Measurements from ENCODE around the gene AIMP1. TPM values are rescaled to one million over a fixed set of nuclear protein-coding genes. Genes with fewer than 3 reads are reported as not detected.

The AIMP1 gene
- total and polyA plus RNA-seq, 2 of the 13 experiments (the other 11 are each of a cell fraction or from before 2014, with no cell fraction given): 28.6 to 82.9 TPM

DNA sequence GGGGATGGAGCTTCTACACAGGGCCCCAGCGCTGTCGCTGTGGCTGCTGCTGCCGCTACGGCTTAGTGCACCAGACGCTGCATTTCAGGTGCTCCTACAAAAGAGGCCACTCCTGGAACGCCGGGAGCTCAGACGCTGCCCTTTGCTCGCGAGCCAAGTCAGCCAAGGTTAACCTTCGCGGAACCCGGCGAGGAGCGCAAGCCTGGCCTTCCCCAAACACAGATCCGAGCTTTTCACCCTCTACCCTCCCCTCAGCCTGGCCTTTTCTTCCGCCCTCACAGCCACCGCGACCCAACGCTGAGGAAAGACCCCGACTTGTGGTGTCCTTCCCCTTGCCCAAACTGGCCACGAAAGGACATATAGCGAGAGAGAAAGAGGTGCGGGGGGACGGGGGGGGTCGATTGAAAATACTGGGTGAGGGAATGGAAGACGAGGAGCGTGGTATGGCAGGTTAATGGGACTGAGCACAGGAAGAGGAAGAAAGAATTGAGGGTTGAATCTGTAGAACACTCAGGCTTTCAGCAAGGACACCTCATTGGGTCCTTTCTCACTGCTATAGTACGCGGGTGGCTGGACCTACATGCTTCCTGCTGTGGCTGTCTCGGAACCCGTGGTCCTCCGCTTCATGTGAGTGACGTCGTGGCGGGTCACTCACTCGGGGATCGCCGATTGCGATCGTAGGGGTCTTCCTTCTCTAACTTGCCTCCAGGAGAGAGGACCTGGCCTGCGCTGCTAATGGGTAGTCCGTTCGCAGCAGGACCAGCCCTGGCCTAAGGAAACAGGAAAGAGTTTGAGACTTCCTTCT is at the start of gene AIMP1, which contains the start of gene TBCK (continued):
- TF ChIP-seq, protein P1, sequence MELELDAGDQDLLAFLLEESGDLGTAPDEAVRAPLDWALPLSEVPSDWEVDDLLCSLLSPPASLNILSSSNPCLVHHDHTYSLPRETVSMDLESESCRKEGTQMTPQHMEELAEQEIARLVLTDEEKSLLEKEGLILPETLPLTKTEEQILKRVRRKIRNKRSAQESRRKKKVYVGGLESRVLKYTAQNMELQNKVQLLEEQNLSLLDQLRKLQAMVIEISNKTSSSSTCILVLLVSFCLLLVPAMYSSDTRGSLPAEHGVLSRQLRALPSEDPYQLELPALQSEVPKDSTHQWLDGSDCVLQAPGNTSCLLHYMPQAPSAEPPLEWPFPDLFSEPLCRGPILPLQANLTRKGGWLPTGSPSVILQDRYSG (CRISPR knock-in tag; IDR thresholded peaks at IDR 0.05): no peak
- TF ChIP-seq, protein P2, sequence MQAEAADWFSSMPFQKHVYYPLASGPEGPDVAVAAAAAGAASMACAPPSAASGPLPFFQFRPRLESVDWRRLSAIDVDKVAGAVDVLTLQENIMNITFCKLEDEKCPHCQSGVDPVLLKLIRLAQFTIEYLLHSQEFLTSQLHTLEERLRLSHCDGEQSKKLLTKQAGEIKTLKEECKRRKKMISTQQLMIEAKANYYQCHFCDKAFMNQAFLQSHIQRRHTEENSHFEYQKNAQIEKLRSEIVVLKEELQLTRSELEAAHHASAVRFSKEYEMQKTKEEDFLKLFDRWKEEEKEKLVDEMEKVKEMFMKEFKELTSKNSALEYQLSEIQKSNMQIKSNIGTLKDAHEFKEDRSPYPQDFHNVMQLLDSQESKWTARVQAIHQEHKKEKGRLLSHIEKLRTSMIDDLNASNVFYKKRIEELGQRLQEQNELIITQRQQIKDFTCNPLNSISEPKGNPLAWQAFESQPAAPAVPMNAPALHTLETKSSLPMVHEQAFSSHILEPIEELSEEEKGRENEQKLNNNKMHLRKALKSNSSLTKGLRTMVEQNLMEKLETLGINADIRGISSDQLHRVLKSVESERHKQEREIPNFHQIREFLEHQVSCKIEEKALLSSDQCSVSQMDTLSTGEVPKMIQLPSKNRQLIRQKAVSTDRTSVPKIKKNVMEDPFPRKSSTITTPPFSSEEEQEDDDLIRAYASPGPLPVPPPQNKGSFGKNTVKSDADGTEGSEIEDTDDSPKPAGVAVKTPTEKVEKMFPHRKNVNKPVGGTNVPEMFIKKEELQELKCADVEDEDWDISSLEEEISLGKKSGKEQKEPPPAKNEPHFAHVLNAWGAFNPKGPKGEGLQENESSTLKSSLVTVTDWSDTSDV (CRISPR knock-in tag; IDR thresholded peaks at IDR 0.05): 0 out of 2 replicates have a peak, but pooled peaks have one; percentile 43
- 0 out of 2 replicates have a peak, but pooled peaks have one; percentile 5 for TF ChIP-seq SMAD3 (CRISPR knock-in tag; IDR thresholded peaks at IDR 0.05)
- no peak for TF ChIP-seq NFE2L1 (CRISPR knock-in tag; IDR thresholded peaks at IDR 0.05; ENCODE audit: borderline replicate concordance)
- no peak for TF ChIP-seq DNMT1 (CRISPR knock-in tag; IDR thresholded peaks at IDR 0.05)
- TF ChIP-seq MAZ (IDR thresholded peaks at IDR 0.05; ENCODE audit: borderline replicate concordance, low read depth, low read length): 0 out of 2 replicates have a peak, but pooled peaks have one; percentile 13
- TF ChIP-seq MAZ (CRISPR knock-in tag; IDR thresholded peaks at IDR 0.05; ENCODE audit: low read depth): peak; percentile 64
- TF ChIP-seq CENPT (CRISPR knock-in tag; IDR thresholded peaks at IDR 0.05; ENCODE audit: low read depth): no peak
- TF ChIP-seq, protein P3, sequence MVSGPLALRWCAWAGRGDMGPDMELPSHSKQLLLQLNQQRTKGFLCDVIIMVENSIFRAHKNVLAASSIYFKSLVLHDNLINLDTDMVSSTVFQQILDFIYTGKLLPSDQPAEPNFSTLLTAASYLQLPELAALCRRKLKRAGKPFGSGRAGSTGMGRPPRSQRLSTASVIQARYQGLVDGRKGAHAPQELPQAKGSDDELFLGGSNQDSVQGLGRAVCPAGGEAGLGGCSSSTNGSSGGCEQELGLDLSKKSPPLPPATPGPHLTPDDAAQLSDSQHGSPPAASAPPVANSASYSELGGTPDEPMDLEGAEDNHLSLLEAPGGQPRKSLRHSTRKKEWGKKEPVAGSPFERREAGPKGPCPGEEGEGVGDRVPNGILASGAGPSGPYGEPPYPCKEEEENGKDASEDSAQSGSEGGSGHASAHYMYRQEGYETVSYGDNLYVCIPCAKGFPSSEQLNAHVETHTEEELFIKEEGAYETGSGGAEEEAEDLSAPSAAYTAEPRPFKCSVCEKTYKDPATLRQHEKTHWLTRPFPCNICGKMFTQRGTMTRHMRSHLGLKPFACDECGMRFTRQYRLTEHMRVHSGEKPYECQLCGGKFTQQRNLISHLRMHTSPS (CRISPR knock-in tag; IDR thresholded peaks at IDR 0.05; ENCODE audit: low read depth): peak; percentile 53; the same call in 1 of the 2 replicates
- TF ChIP-seq ZNF547 (CRISPR knock-in tag; IDR thresholded peaks at IDR 0.05): peak; percentile 42; the same call in 1 of the 2 replicates
- peak; percentile 19; the same call in 1 of the 2 replicates for TF ChIP-seq KLF11 (CRISPR knock-in tag; IDR thresholded peaks at IDR 0.05)
- TF ChIP-seq BRCA1 (CRISPR knock-in tag; IDR thresholded peaks at IDR 0.05): peak; percentile 8; the same call in 1 of the 2 replicates
- no peak for TF ChIP-seq ZSCAN25 (CRISPR knock-in tag; IDR thresholded peaks at IDR 0.05)
- no peak for TF ChIP-seq HDAC2 (CRISPR knock-in tag; IDR thresholded peaks at IDR 0.05)
- TF ChIP-seq ZNF644 (CRISPR knock-in tag; IDR thresholded peaks at IDR 0.05; ENCODE audit: low read depth): no peak
- no peak; the same call in 1 of the 2 replicates for TF ChIP-seq ZNF775 (CRISPR knock-in tag; IDR thresholded peaks at IDR 0.05; ENCODE audit: borderline replicate concordance)
- peak; percentile 77; the same call in 1 of the 2 replicates for TF ChIP-seq ZZZ3 (CRISPR knock-in tag; IDR thresholded peaks at IDR 0.05; ENCODE audit: borderline replicate concordance)
- TF ChIP-seq, protein P4, sequence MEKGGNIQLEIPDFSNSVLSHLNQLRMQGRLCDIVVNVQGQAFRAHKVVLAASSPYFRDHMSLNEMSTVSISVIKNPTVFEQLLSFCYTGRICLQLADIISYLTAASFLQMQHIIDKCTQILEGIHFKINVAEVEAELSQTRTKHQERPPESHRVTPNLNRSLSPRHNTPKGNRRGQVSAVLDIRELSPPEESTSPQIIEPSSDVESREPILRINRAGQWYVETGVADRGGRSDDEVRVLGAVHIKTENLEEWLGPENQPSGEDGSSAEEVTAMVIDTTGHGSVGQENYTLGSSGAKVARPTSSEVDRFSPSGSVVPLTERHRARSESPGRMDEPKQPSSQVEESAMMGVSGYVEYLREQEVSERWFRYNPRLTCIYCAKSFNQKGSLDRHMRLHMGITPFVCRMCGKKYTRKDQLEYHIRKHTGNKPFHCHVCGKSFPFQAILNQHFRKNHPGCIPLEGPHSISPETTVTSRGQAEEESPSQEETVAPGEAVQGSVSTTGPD (CRISPR knock-in tag; IDR thresholded peaks at IDR 0.05): no peak
- no peak for TF ChIP-seq MIER2 (CRISPR knock-in tag; IDR thresholded peaks at IDR 0.05)
- no peak for TF ChIP-seq NKX3-1 (CRISPR knock-in tag; IDR thresholded peaks at IDR 0.05)
- no peak; the same call in 1 of the 2 replicates for TF ChIP-seq ZNF782 (CRISPR knock-in tag; IDR thresholded peaks at IDR 0.05; ENCODE audit: borderline replicate concordance)
- no peak for TF ChIP-seq CEBPB (IDR thresholded peaks at IDR 0.05; ENCODE audit: borderline replicate concordance, low read depth, low read length)
- TF ChIP-seq FOXP1 (IDR thresholded peaks at IDR 0.05): no peak
- TF ChIP-seq FOXP1 (CRISPR knock-in tag; IDR thresholded peaks at IDR 0.05): no peak
- TF ChIP-seq ZNF335 (CRISPR knock-in tag; IDR thresholded peaks at IDR 0.05): peak; percentile 100

All from HepG2 (cell line).